ENCODE results near the gene PLOD3. TPM values are rescaled to one million over a fixed set of nuclear protein-coding genes. Genes with fewer than 3 reads are reported as not detected.
"Not testable (repeated sequence)": the region's sequence is repeated elsewhere in the genome, so short reads cannot be mapped to it uniquely, and the experiment has no call there.

PLOD3 gene
- total and polyA plus RNA-seq, 4 donors = 38.9 to 104 (median 58.2) TPM

DNA sequence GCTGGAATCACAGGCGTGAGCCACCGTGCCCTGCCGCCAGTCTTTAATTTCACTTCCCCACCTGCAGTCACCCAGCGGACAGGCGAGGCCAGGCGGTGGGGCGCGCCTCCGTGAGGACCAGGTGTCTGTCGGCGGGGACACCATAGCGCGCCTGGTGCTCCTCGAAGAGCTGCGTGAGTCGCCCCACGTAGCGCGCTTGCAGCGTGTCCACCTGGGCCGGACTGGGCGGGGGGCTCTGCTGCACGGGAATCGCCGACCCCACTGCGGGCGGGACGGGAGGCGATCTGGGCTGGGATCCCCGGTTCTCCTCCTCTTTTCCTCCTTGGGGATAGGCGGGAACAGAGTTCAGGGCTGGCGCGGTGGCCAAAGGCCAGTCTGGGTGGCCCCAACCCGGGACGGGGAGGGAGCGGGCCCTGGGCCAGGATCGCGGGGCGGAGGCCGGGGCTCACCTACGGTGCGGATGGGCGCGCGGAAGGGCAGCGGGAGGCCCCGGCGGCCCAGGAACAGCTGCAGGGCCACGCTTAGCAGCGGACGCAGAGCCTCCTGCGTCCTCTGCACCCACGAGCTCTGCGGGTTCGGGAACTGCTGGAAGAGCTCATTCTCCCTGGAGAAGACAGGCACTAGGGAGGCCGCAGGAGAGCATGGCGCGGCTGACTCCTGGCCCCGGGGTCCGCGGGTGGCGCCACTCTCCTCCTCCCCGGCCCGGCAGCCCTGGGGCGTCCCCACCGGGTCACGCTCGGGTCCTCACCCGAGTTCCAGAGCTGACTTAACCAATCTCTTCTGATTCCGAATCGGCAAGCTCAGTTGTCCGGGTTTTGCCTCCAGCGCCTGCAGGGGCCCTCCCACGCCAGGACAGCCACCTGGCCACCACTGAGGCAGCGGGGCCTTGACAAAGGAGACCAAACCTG is 15.4 kb downstream of the PLOD3 start:
- peaks cover 0 to 4% (median 0%) of the 10 kb centered on the region in 5 donors for H3K4me1 ChIP-seq (ENCODE audit: control insufficient read depth in 5 of 5, insufficient read depth in 5 of 5, low read length in 5 of 5)
- peaks cover 0 to 9% (median 3%) of the 10 kb centered on the region in 4 donors for H3K36me3 ChIP-seq (ENCODE audit: control insufficient read depth in 4 of 4, insufficient read depth in 4 of 4, low read length in 4 of 4)
- 10% methylated on average over 58 to 75 of the region's 75 CpGs for WGBS, 2 donors
- H3K9me3 ChIP-seq (ENCODE audit: control insufficient read depth in 4 of 4, insufficient read depth in 3 of 4, low read length in 3 of 4) = peaks cover 0 to 2% (median 0%) of the 10 kb centered on the region in 4 donors
- no peak for ATAC-seq (ENCODE audit: insufficient read depth, low FRiP score)
- H3K9ac ChIP-seq (ENCODE audit: insufficient read depth in 1 of 2, low read length in 2 of 2) = no peak overlapping the region
- no peak for DNase-seq
- H3K4me3 ChIP-seq = no peak overlapping the region
- peaks cover 3 to 41% (median 21%) of the 10 kb centered on the region in 3 donors for H3K27me3 ChIP-seq (ENCODE audit: control insufficient read depth in 3 of 3, insufficient read depth in 3 of 3, low read length in 2 of 3)
- TF ChIP-seq, protein P1, sequence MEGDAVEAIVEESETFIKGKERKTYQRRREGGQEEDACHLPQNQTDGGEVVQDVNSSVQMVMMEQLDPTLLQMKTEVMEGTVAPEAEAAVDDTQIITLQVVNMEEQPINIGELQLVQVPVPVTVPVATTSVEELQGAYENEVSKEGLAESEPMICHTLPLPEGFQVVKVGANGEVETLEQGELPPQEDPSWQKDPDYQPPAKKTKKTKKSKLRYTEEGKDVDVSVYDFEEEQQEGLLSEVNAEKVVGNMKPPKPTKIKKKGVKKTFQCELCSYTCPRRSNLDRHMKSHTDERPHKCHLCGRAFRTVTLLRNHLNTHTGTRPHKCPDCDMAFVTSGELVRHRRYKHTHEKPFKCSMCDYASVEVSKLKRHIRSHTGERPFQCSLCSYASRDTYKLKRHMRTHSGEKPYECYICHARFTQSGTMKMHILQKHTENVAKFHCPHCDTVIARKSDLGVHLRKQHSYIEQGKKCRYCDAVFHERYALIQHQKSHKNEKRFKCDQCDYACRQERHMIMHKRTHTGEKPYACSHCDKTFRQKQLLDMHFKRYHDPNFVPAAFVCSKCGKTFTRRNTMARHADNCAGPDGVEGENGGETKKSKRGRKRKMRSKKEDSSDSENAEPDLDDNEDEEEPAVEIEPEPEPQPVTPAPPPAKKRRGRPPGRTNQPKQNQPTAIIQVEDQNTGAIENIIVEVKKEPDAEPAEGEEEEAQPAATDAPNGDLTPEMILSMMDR (IDR thresholded peaks at IDR 0.05; ENCODE audit: control extremely low read depth, extremely low read depth) = no peak
- no peak overlapping the region for H3K27ac ChIP-seq (ENCODE audit: low read depth in 1 of 2, low read length in 1 of 2)

DNA sequence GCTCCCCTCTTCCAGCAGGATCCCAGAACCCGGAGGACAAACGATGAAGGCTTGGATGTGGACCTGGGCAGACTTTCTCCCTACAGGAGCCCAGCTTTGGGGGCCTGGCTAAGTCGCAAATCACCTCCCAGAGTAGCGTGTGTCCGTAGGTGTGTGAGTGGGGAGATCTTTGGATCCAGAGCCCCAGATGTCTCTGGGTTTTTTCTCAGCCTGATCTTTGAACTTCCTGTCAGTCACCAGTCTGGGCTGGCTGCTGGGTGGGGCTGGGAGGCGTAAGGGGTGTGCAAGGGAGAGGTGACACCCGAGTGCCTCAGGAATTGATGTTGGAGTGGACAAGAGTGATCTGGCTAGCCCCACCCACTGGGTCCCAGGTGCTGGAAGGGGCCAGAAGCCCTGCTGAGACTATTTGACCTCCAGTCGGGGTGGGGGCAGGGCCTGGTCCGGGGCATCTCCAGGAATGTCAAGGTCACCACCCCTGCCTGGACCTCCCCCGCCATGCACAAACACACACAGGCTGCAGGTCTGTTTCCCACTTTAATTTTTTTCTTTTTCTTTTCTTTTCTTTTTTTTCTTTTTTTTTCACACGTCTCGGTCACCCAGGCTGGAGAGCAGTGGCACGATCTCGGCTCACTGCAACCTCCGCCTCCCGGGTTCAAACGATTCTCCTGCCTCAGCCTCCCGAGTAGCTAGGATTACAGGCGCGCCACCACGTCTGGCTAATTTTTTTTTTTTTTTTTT is 16.4 kb downstream of the PLOD3 start, which contains the start of gene MOGAT3:
MOGAT3 (minus strand) TSS at position 175 of the 738 bp plus-strand sequence. CDS start 182 bp downstream, outside the sequence.
- Histone ChIP-seq H3K27ac (ENCODE audit: low read depth in 1 of 2, low read length in 1 of 2) (no peak within 1 kb of the TSS), H3K4me3 (no peak within 1 kb of the TSS), H3K4me1 (ENCODE audit: control insufficient read depth in 5 of 5, insufficient read depth in 5 of 5, low read length in 5 of 5) (peaks cover 0 to 4% (median 0%) of the 10 kb centered on the region in 5 donors), H3K9me3 (ENCODE audit: control insufficient read depth in 4 of 4, insufficient read depth in 3 of 4, low read length in 3 of 4) (peaks cover 0 to 2% (median 0%) of the 10 kb centered on the region in 4 donors), H3K36me3 (ENCODE audit: control insufficient read depth in 4 of 4, insufficient read depth in 4 of 4, low read length in 4 of 4) (peaks cover 0 to 2% (median under 1%) of the 10 kb centered on the region in 4 donors), H3K9ac (ENCODE audit: insufficient read depth in 1 of 2, low read length in 2 of 2) (no peak within 1 kb of the TSS), H3K27me3 (ENCODE audit: control insufficient read depth in 3 of 3, insufficient read depth in 3 of 3, low read length in 2 of 3) (peaks cover 3 to 41% (median 21%) of the 10 kb centered on the region in 3 donors)
- TF ChIP-seq, protein P1 (IDR thresholded peaks at IDR 0.05; ENCODE audit: control extremely low read depth, extremely low read depth) = no peak
- ATAC-seq (ENCODE audit: insufficient read depth, low FRiP score) (no peak), DNase-seq (no peak)
- WGBS, 2 donors = 30% methylated on average over 21 of the region's 21 CpGs

DNA sequence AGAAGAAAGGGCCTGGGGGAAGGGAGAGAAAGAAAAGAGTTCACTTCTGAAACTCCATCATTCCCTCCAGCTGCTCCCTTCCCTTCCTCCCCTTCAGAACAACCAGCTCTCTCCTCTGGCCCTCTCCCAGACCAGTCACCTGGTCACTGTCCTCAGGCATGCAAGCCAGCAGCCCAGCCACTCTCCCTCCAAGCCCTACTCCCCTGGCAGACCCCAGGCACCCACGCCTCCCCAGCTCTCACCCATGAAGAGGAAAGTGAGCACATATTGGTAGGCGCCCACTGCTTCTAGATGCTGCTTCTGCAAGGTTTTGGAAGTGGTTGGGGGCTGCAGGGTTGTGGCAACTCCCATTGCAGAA is 16.9 kb downstream of the PLOD3 start:
- peaks cover 3 to 41% (median 21%) of the 10 kb centered on the region in 3 donors for H3K27me3 ChIP-seq (ENCODE audit: control insufficient read depth in 3 of 3, insufficient read depth in 3 of 3, low read length in 2 of 3)
- WGBS, 2 donors = 85 to 86% methylated on average over 2 of the region's 2 CpGs

DNA sequence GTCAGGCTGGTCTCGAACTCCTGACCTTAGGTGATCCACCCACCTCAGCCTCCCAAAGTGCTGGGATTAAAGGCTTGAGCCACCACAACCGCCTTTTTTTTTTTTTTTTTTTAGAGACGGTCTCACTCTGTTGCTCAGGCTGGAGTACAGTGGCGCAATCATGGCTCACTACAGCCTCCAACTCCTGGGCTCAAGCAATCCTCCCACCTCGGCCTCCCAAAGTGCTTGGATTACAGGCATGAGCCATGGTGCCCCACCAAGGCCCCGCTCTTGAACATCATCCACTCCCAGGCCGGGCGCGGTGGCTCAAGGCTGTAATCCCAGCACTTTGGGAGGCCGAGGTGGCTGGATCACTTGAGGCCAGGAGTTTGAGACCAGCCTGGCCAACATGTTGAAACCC is 17.9 kb downstream of the PLOD3 start:
- not testable (repeated sequence) for DNase-seq; H3K4me3 ChIP-seq; H3K9me3 ChIP-seq (ENCODE audit: control insufficient read depth in 4 of 4, insufficient read depth in 3 of 4, low read length in 3 of 4); H3K4me1 ChIP-seq (ENCODE audit: control insufficient read depth in 5 of 5, insufficient read depth in 5 of 5, low read length in 5 of 5); ATAC-seq (ENCODE audit: insufficient read depth, low FRiP score); H3K9ac ChIP-seq (ENCODE audit: insufficient read depth in 1 of 2, low read length in 2 of 2); H3K36me3 ChIP-seq (ENCODE audit: control insufficient read depth in 4 of 4, insufficient read depth in 4 of 4, low read length in 4 of 4); H3K27ac ChIP-seq (ENCODE audit: low read depth in 1 of 2, low read length in 1 of 2)
- peaks cover 3 to 41% (median 21%) of the 10 kb centered on the region in 3 donors for H3K27me3 ChIP-seq (ENCODE audit: control insufficient read depth in 3 of 3, insufficient read depth in 3 of 3, low read length in 2 of 3)
- 90 to 93% methylated on average over 10 of the region's 10 CpGs for WGBS, 2 donors

More for the DNA sequence above, 16.9 kb downstream of the PLOD3 start:
- Histone ChIP-seq H3K27ac (ENCODE audit: low read depth in 1 of 2, low read length in 1 of 2) (no peak overlapping the region), H3K9me3 (ENCODE audit: control insufficient read depth in 4 of 4, insufficient read depth in 3 of 4, low read length in 3 of 4) (peaks cover 0 to 2% (median 0%) of the 10 kb centered on the region in 4 donors), H3K36me3 (ENCODE audit: control insufficient read depth in 4 of 4, insufficient read depth in 4 of 4, low read length in 4 of 4) (no peaks in the 10 kb centered on the region), H3K4me3 (no peak overlapping the region), H3K9ac (ENCODE audit: insufficient read depth in 1 of 2, low read length in 2 of 2) (no peak overlapping the region), H3K4me1 (ENCODE audit: control insufficient read depth in 5 of 5, insufficient read depth in 5 of 5, low read length in 5 of 5) (peaks cover 0 to 4% (median 0%) of the 10 kb centered on the region in 5 donors)
- TF ChIP-seq, protein P1 (IDR thresholded peaks at IDR 0.05; ENCODE audit: control extremely low read depth, extremely low read depth) = no peak
- ATAC-seq (ENCODE audit: insufficient read depth, low FRiP score) = no peak
- DNase-seq = no peak

Measured in lung (tissue), 12 donors.